GM12801 (cell line): ENCODE data around the gene RDH14.

Source experiments
- CTCF ChIP-seq: IDR thresholded peaks from one replicate; pipeline ENCODE4 v1.5.1; 2011; ENCODE audit warnings: control low read depth; ENCODE audit not compliant: insufficient read length; ENCODE audit errors: extremely low read depth

The RDH14 gene

GRCh38 chr2:18560031-18560796 lies at the start of gene RDH14:
RDH14 (minus strand) TSS chr2:18560653; CDS start chr2:18560572, 81 bp downstream.
- TF ChIP-seq CTCF = no peak

GRCh38 chr2:18610090-18610489 lies 49.6 kb upstream of the RDH14 start:
- no peak for TF ChIP-seq CTCF

GRCh38 chr2:18605115-18605514 lies 44.7 kb upstream of the RDH14 start:
- TF ChIP-seq CTCF = no peak

GRCh38 chr2:18604531-18604885 lies 44.1 kb upstream of the RDH14 start:
- TF ChIP-seq CTCF = no peak

GRCh38 chr2:18603854-18604530 lies 43.5 kb upstream of the RDH14 start:
- no peak for TF ChIP-seq CTCF

GRCh38 chr2:18602298-18602697 lies 41.8 kb upstream of the RDH14 start:
- TF ChIP-seq CTCF = no peak

- no peak for TF ChIP-seq CTCF
Measured at GRCh38 chr2:18600255-18600613, 39.8 kb upstream of the RDH14 start.
